ENCODE data around the gene GDAP2. TPM values are rescaled to one million over a fixed set of nuclear protein-coding genes. Genes with fewer than 3 reads are reported as not detected.

The GDAP2 gene
- total RNA-seq, 1 experiment from 2014 or later = 24.4 TPM

- Histone ChIP-seq H2AFZ (ENCODE audit: low read length) (no peak overlapping the region), H4K91ac (ENCODE audit: insufficient read length, low read depth, low read length) (no peak overlapping the region), H3K4me1 (ENCODE audit: insufficient read depth, low read length) (no peaks in the 10 kb centered on the region), H2AK5ac (ENCODE audit: insufficient read length, low read length) (no peak overlapping the region), H3K79me2 (ENCODE audit: insufficient read depth, low read length) (peaks cover 29% of the 10 kb centered on the region; the same call in 1 of the 2 replicates), H3K27me3 (ENCODE audit: insufficient read depth, low read length) (peaks cover 1% of the 10 kb centered on the region; the same call in 1 of the 2 replicates), H4K8ac (replicated peaks; ENCODE audit: insufficient read length, low read depth, low read length) (no peak overlapping the region), H2BK20ac (ENCODE audit: low read depth, low read length, poor library complexity, severe bottlenecking) (no peak overlapping the region), H2BK5ac (ENCODE audit: insufficient read length, low read length) (no peak overlapping the region), H2BK120ac (ENCODE audit: low read depth, low read length, poor library complexity, severe bottlenecking) (no peak overlapping the region), H4K20me1 (ENCODE audit: control insufficient read depth, insufficient read depth, insufficient read length) (peaks cover 2% of the 10 kb centered on the region), H3K9ac (ENCODE audit: extremely low read depth, insufficient read length, low read length) (no peak overlapping the region), H3K23me2 (ENCODE audit: insufficient read length, low read depth, low read length, poor library complexity, severe bottlenecking) (peaks cover 12% of the 10 kb centered on the region), H3K18ac (ENCODE audit: insufficient read length, low read depth, low read length) (no peak overlapping the region), H3K27ac (ENCODE audit: insufficient read length, low read depth, low read length) (no peak overlapping the region), H3K79me1 (ENCODE audit: insufficient read depth, low read depth, low read length, poor library complexity, severe bottlenecking) (no peaks in the 10 kb centered on the region), H3K56ac (ENCODE audit: insufficient read length, low read depth, low read length) (no peak overlapping the region), H2BK12ac (ENCODE audit: insufficient read length, low read depth, low read length) (no peak overlapping the region), H4K5ac (ENCODE audit: insufficient read length, low read depth, low read length) (no peak overlapping the region), H3K9me3 (ENCODE audit: control insufficient read depth, low read depth, low read length) (no peaks in the 10 kb centered on the region), H3K4ac (ENCODE audit: low read depth, low read length) (no peak overlapping the region), H2BK15ac (ENCODE audit: low read depth, low read length) (no peak overlapping the region), H3K23ac (ENCODE audit: insufficient read length, low read depth, low read length) (no peak overlapping the region), H3T11ph (ENCODE audit: low read length) (no peak overlapping the region), H3K14ac (ENCODE audit: insufficient read depth, low read length) (no peak overlapping the region), H3K4me2 (ENCODE audit: insufficient read depth, insufficient read length, low read length) (no peak overlapping the region)
- 100% methylated on average over 1 of the region's 2 CpGs for WGBS (ENCODE audit: extremely low coverage, insufficient read length, low lambda C conversion rate)
- Mint-ChIP-seq H3K9me3 (no peaks in the 10 kb centered on the region), H3K4me3 (no peak overlapping the region), H3K4me1 (peaks cover 12 to 14% of the 10 kb centered on the region in 2 experiments), H3K27me3 (ENCODE audit: low read depth) (no peaks in the 10 kb centered on the region), H3K36me3 (ENCODE audit: insufficient read depth in 1 of 3, low read depth in 3 of 3) (peaks cover 17 to 36% (median 32%) of the 10 kb centered on the region in 3 experiments; a peak in 6 of 7 replicates), H3K27ac (no peak overlapping the region)
- no peak for DNase-seq
- TF ChIP-seq, protein P1, sequence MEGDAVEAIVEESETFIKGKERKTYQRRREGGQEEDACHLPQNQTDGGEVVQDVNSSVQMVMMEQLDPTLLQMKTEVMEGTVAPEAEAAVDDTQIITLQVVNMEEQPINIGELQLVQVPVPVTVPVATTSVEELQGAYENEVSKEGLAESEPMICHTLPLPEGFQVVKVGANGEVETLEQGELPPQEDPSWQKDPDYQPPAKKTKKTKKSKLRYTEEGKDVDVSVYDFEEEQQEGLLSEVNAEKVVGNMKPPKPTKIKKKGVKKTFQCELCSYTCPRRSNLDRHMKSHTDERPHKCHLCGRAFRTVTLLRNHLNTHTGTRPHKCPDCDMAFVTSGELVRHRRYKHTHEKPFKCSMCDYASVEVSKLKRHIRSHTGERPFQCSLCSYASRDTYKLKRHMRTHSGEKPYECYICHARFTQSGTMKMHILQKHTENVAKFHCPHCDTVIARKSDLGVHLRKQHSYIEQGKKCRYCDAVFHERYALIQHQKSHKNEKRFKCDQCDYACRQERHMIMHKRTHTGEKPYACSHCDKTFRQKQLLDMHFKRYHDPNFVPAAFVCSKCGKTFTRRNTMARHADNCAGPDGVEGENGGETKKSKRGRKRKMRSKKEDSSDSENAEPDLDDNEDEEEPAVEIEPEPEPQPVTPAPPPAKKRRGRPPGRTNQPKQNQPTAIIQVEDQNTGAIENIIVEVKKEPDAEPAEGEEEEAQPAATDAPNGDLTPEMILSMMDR (conservative IDR thresholded peaks at IDR 0.05) = no peak
These were observed 4.3 kb upstream of the GDAP2 start for GRCh38 chr1:117933769-117934168.

Data from H9 (cell line).